Astrocyte (in vitro differentiated cells and primary cell): Measurements from ENCODE around the gene PRKCH. TPM values are rescaled to one million over a fixed set of nuclear protein-coding genes. Genes with fewer than 3 reads are reported as not detected.
A peak's percentile ranks its signal among the peaks of the same experiment; 100 is the strongest.
"Not testable (repeated sequence)": the region's sequence is repeated elsewhere in the genome, so short reads cannot be mapped to it uniquely, and the experiment has no call there.

Experiments
- DNase-seq: peaks from one replicate; pipeline ENCODE4 v3.0.0-alpha.2; 2010; ENCODE audit warnings: low read depth
- FAIRE-seq: peaks from 2 replicates; lab custom pipeline; 2011; peaks lifted over from hg19 to GRCh38; lab: Jason Lieb, UNC
- H2AFZ ChIP-seq: 2 replicates; pipeline ENCODE4 v1.6.0; 2012; ENCODE audit warnings: low read depth, low read length, inconsistent platforms
- H3K27ac ChIP-seq: 2 replicates; pipeline ENCODE4 v1.5.1; 2011; ENCODE audit warnings: low read depth, low read length, inconsistent platforms
- H3K27me3 ChIP-seq: 2 replicates; pipeline ENCODE4 v1.6.0; 2011; ENCODE audit warnings: low read length, inconsistent platforms; ENCODE audit not compliant: insufficient read depth
- H3K36me3 ChIP-seq: 2 replicates; pipeline ENCODE4 v1.5.1; 2011; ENCODE audit warnings: low read length, inconsistent platforms; ENCODE audit not compliant: insufficient read depth
- H3K4me1 ChIP-seq: 2 replicates; pipeline ENCODE4 v1.5.1; 2011; ENCODE audit warnings: low read length, inconsistent platforms; ENCODE audit not compliant: insufficient read depth
- H3K4me2 ChIP-seq: 2 replicates; pipeline ENCODE4 v1.6.0; 2012; ENCODE audit warnings: low read length, inconsistent platforms
- H3K4me3 ChIP-seq: 2 replicates; pipeline ENCODE4 v1.5.1; 2011; ENCODE audit warnings: low read depth, mild to moderate bottlenecking, low read length, inconsistent platforms; ENCODE audit not compliant: insufficient read depth
- H3K79me2 ChIP-seq: 2 replicates; pipeline ENCODE4 v1.6.0; 2012; ENCODE audit warnings: mild to moderate bottlenecking, low read length, inconsistent platforms; ENCODE audit not compliant: insufficient read depth
- H3K9ac ChIP-seq: 2 replicates; pipeline ENCODE4 v1.6.0; 2012; ENCODE audit warnings: mild to moderate bottlenecking, low read length, inconsistent platforms
- H3K9me3 ChIP-seq: 2 replicates; pipeline ENCODE4 v1.5.1; 2012; ENCODE audit warnings: low read depth, mild to moderate bottlenecking, low read length, inconsistent platforms; ENCODE audit not compliant: insufficient read depth
- H4K20me1 ChIP-seq: 2 replicates; pipeline ENCODE4 v1.6.0; 2012; ENCODE audit warnings: low read length, inconsistent platforms; ENCODE audit not compliant: insufficient read depth
- H3K27ac Mint-ChIP-seq: one replicate; pipeline ENCODE4 v1.8.0; 2021; ENCODE audit warnings: mild to moderate bottlenecking, mixed read lengths; ENCODE audit not compliant: unreplicated experiment
- H3K27me3 Mint-ChIP-seq: one replicate; pipeline ENCODE4 v1.8.0; 2021; ENCODE audit warnings: low read depth, mixed read lengths; ENCODE audit not compliant: unreplicated experiment
- H3K36me3 Mint-ChIP-seq: one replicate; pipeline ENCODE4 v1.8.0; 2021; ENCODE audit warnings: low read depth, mixed read lengths; ENCODE audit not compliant: unreplicated experiment
- H3K4me1 Mint-ChIP-seq: one replicate; pipeline ENCODE4 v1.8.0; 2021; ENCODE audit warnings: low read depth, mixed read lengths; ENCODE audit not compliant: unreplicated experiment
- H3K4me3 Mint-ChIP-seq: one replicate; pipeline ENCODE4 v1.8.0; 2021; ENCODE audit warnings: mild to moderate bottlenecking, moderate library complexity, mixed read lengths; ENCODE audit not compliant: unreplicated experiment
- H3K9me3 Mint-ChIP-seq: one replicate; pipeline ENCODE4 v1.8.0; 2021; ENCODE audit warnings: mild to moderate bottlenecking, mixed read lengths; ENCODE audit not compliant: unreplicated experiment
- CTCF ChIP-seq: IDR thresholded peaks from 2 replicates; pipeline ENCODE4 v1.5.1; 2011; ENCODE audit warnings: low read depth, mild to moderate bottlenecking, inconsistent platforms, low read length, moderate library complexity; ENCODE audit not compliant: insufficient read depth
- EZH2 ChIP-seq: IDR thresholded peaks from 2 replicates; pipeline ENCODE4 v1.6.1; 2012; ENCODE audit warnings: mild to moderate bottlenecking, low read length, inconsistent platforms; ENCODE audit not compliant: insufficient read depth
- total RNA-seq: library from RNA; stranded (reverse); gene quantifications from 2 replicates; pipeline ENCODE4 v1.2.1, GENCODE V29; 2021

Gene PRKCH
- total RNA-seq, 1 donor from 2014 or later: 6.0 TPM

GRCh38 chr14:61462566-61463193 is 141.3 kb downstream of the PRKCH start:
- H3K4me1 ChIP-seq: peaks cover 27% of the 10 kb centered on the region
- no peak overlapping the region for H3K4me3 ChIP-seq
- H3K36me3 ChIP-seq: no peaks in the 10 kb centered on the region
- H3K4me2 ChIP-seq: peak overlapping the region; percentile 69
- Mint-ChIP-seq H3K27me3 (peaks cover 3% of the 10 kb centered on the region), H3K9me3 (no peaks in the 10 kb centered on the region), H3K36me3 (no peaks in the 10 kb centered on the region), H3K4me1 (peaks cover 20% of the 10 kb centered on the region), H3K4me3 (peak overlapping the region; percentile 54), H3K27ac (no peak overlapping the region)
- H3K79me2 ChIP-seq: no peaks in the 10 kb centered on the region
- peak overlapping the region; percentile 43 for H3K27ac ChIP-seq
- TF ChIP-seq EZH2 (no peak), CTCF (no peak)
- peak overlapping the region; percentile 38 for H3K9ac ChIP-seq
- DNase-seq (peak; percentile 61), FAIRE-seq (peak; percentile 88)
- no peaks in the 10 kb centered on the region for H4K20me1 ChIP-seq
- H2AFZ ChIP-seq: peak overlapping the region; percentile 0
- no peaks in the 10 kb centered on the region for H3K9me3 ChIP-seq
- H3K27me3 ChIP-seq: peaks cover 5% of the 10 kb centered on the region

GRCh38 chr14:61463664-61464285 is 142.4 kb downstream of the PRKCH start:
- Mint-ChIP-seq H3K4me3 (no peak overlapping the region), H3K4me1 (peaks cover 20% of the 10 kb centered on the region), H3K27ac (no peak overlapping the region), H3K27me3 (no peaks in the 10 kb centered on the region), H3K9me3 (no peaks in the 10 kb centered on the region), H3K36me3 (no peaks in the 10 kb centered on the region)
- H3K4me1 ChIP-seq: peaks cover 27% of the 10 kb centered on the region
- no peaks in the 10 kb centered on the region for H3K79me2 ChIP-seq
- no peak overlapping the region for H2AFZ ChIP-seq
- H3K9ac ChIP-seq: no peak overlapping the region
- no peak for DNase-seq
- no peak for TF ChIP-seq CTCF
- TF ChIP-seq EZH2: no peak
- no peaks in the 10 kb centered on the region for H3K9me3 ChIP-seq
- no peaks in the 10 kb centered on the region for H3K36me3 ChIP-seq
- H3K4me2 ChIP-seq: no peak overlapping the region
- no peaks in the 10 kb centered on the region for H4K20me1 ChIP-seq
- no peaks in the 10 kb centered on the region for H3K27me3 ChIP-seq
- no peak overlapping the region for H3K4me3 ChIP-seq
- H3K27ac ChIP-seq: no peak overlapping the region
- FAIRE-seq: no peak

- H3K4me3 Mint-ChIP-seq, FAIRE-seq, H3K27ac ChIP-seq, H3K4me2 ChIP-seq, H3K9me3 ChIP-seq, DNase-seq, H3K27ac Mint-ChIP-seq, H4K20me1 ChIP-seq, H3K9ac ChIP-seq, H3K27me3 Mint-ChIP-seq, H3K27me3 ChIP-seq, H3K79me2 ChIP-seq, H3K9me3 Mint-ChIP-seq, H3K4me3 ChIP-seq, H2AFZ ChIP-seq, H3K36me3 Mint-ChIP-seq, H3K36me3 ChIP-seq: not testable (repeated sequence)
- H3K4me1 Mint-ChIP-seq: peaks cover 22% of the 10 kb centered on the region
- peaks cover 28% of the 10 kb centered on the region for H3K4me1 ChIP-seq
Observed at GRCh38 chr14:61464539-61465320, 143.4 kb downstream of the PRKCH start.
